Neural cell (in vitro differentiated cells): ENCODE results near the gene NCBP2L. TPM values are rescaled to one million over a fixed set of nuclear protein-coding genes. Genes with fewer than 3 reads are reported as not detected.
A peak's percentile ranks its signal among the peaks of the same experiment; 100 is the strongest.

Source experiments
- H2AFZ ChIP-seq: fragments of 200-600, 300-800 bp; sonication (generic), shearing (Covaris generic); 2 replicates; pipeline ENCODE4 v1.6.0; 2014; ENCODE audit warnings: low read depth, mild to moderate bottlenecking, antibody characterized with exemption, low read length, moderate library complexity
- H3F3A ChIP-seq: fragments of 200-600 bp; shearing (Covaris generic); 2 replicates; pipeline ENCODE4 v1.6.1; 2016; ENCODE audit warnings: mild to moderate bottlenecking, moderate library complexity, mixed read lengths, antibody characterized with exemption, low read length; ENCODE audit not compliant: insufficient read depth, poor library complexity, severe bottlenecking
- H3K27ac ChIP-seq: fragments of 200-600, 300-800 bp; sonication (generic), shearing (Covaris generic); 2 replicates; pipeline ENCODE4 v1.5.1; 2014; ENCODE audit warnings: mild to moderate bottlenecking, low read length, moderate library complexity
- H3K27me3 ChIP-seq: fragments of 300-800, 200-600 bp; sonication (generic), shearing (Covaris generic); 2 replicates; pipeline ENCODE4 v1.6.0; 2014; ENCODE audit warnings: mild to moderate bottlenecking, low read depth, low read length, moderate library complexity; ENCODE audit not compliant: insufficient read depth
- H3K36me3 ChIP-seq: fragments of 300-800, 200-600 bp; sonication (generic), shearing (Covaris generic); 2 replicates; pipeline ENCODE4 v1.5.1; 2014; ENCODE audit warnings: mild to moderate bottlenecking, antibody characterized with exemption, low read length, moderate library complexity; ENCODE audit not compliant: insufficient read depth
- H3K4me2 ChIP-seq: fragments of 300-800, 200-600 bp; sonication (generic), shearing (Covaris generic); 2 replicates; pipeline ENCODE4 v1.6.0; 2014; ENCODE audit warnings: mild to moderate bottlenecking, low read length
- H3K4me3 ChIP-seq: fragments of 300-800, 200-600 bp; sonication (generic), shearing (Covaris generic); 2 replicates; pipeline ENCODE4 v1.5.1; 2014; ENCODE audit warnings: mild to moderate bottlenecking, low read length, moderate library complexity
- H3K79me2 ChIP-seq: fragments of 200-600 bp; shearing (Covaris generic); replicated peaks from 2 replicates; pipeline ENCODE4 v1.6.0; 2014; ENCODE audit warnings: mild to moderate bottlenecking, low read length, moderate library complexity; ENCODE audit not compliant: insufficient read depth
- H3K9ac ChIP-seq: fragments of 300-800, 200-600 bp; sonication (generic), shearing (Covaris generic); 2 replicates; pipeline ENCODE4 v1.6.1; 2016; ENCODE audit warnings: mild to moderate bottlenecking, low read length, mixed read lengths
- H3K9me2 ChIP-seq: fragments of 200-600 bp; shearing (Covaris generic); 2 replicates; pipeline ENCODE4 v1.6.1; 2016; ENCODE audit warnings: mild to moderate bottlenecking, low read length, mixed read lengths; ENCODE audit not compliant: insufficient read depth
- H3K9me3 ChIP-seq: fragments of 200-600, 300-800 bp; sonication (generic), shearing (Covaris generic); 2 replicates; pipeline ENCODE4 v1.6.1; 2016; ENCODE audit warnings: mild to moderate bottlenecking, mixed run types, low read length, moderate library complexity, mixed read lengths
- H4K20me1 ChIP-seq: fragments of 200-600 bp; shearing (Covaris generic); 2 replicates; pipeline ENCODE4 v1.6.1; 2016; ENCODE audit warnings: mild to moderate bottlenecking, mixed run types; ENCODE audit not compliant: insufficient read depth
- EP300 ChIP-seq: fragments of 450-650 bp; conservative IDR thresholded peaks from 2 replicates; pipeline ENCODE4 v1.6.1; 2014; ENCODE audit warnings: antibody characterized with exemption, mild to moderate bottlenecking, moderate library complexity; ENCODE audit not compliant: poor library complexity, severe bottlenecking
- EZH2 ChIP-seq: fragments of 200-600, 300-800 bp; shearing (Covaris generic), sonication (generic); IDR thresholded peaks from 2 replicates; pipeline ENCODE4 v1.6.1; 2014; ENCODE audit warnings: antibody characterized with exemption, low read length, borderline replicate concordance, mild to moderate bottlenecking; ENCODE audit not compliant: insufficient read depth, poor library complexity, severe bottlenecking
- MXI1 ChIP-seq: fragments of 450-650 bp; conservative IDR thresholded peaks from 2 replicates; pipeline ENCODE4 v1.6.1; 2014; ENCODE audit warnings: antibody characterized with exemption, mild to moderate bottlenecking; ENCODE audit not compliant: poor library complexity, severe bottlenecking
- POLR2AphosphoS5 ChIP-seq: IDR thresholded peaks from 2 replicates; pipeline ENCODE4 v1.6.1; 2012
- RAD21 ChIP-seq: fragments of 450-650 bp; conservative IDR thresholded peaks from 2 replicates; pipeline ENCODE4 v1.6.1; 2014; ENCODE audit warnings: antibody characterized with exemption, mild to moderate bottlenecking, moderate library complexity
- SMC3 ChIP-seq: fragments of 450-650 bp; conservative IDR thresholded peaks from 2 replicates; pipeline ENCODE4 v1.6.1; 2014; ENCODE audit warnings: antibody characterized with exemption, mild to moderate bottlenecking, moderate library complexity; ENCODE audit not compliant: poor library complexity
- TAF1 ChIP-seq: IDR thresholded peaks from 2 replicates; pipeline ENCODE4 v1.6.1; 2012; ENCODE audit warnings: low read depth
- polyA plus RNA-seq: library from polyadenylated mRNA; depleted of rRNA; stranded (reverse); fragments of >200 nt; gene quantifications from 2 replicates; pipeline ENCODE4 v1.2.3, GENCODE V29; 2014
- TF ChIP-seq, protein P1 (sequence below): fragments of 450-650 bp; IDR thresholded peaks from 2 replicates; pipeline ENCODE4 v1.5.1; 2014; ENCODE audit warnings: antibody characterized with exemption, mild to moderate bottlenecking, moderate library complexity; ENCODE audit not compliant: poor library complexity, severe bottlenecking
- TF ChIP-seq, protein P2 (sequence below): IDR thresholded peaks from 2 replicates; pipeline ENCODE4 v1.6.1; 2012; ENCODE audit warnings: borderline replicate concordance

The NCBP2L gene
- polyA plus RNA-seq, 1 donor from 2014 or later: not detected

DNA sequence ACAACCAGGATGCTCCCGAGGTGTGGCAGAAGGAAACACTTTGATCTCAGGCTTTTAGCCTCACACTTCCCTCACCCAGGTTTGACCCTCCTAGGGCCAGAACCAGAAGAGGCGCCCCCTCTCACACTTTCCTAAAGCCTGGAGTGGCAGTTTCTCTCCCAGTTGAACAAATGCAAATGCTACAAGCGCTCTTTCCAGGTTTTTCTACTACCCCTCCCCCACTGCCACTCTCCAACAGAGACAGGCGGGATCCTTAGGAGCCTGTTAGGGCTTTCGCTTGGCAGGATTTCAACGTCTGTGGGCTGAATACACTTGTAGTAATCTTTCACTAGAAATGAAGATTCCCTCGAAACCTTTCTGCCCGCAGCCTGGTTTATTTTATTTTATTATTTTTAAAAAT is 4.3 kb upstream of the NCBP2L start:
- TF ChIP-seq SMC3 (no peak), POLR2AphosphoS5 (no peak), MXI1 (no peak), TAF1 (no peak), EP300 (no peak)
- TF ChIP-seq, protein P1, sequence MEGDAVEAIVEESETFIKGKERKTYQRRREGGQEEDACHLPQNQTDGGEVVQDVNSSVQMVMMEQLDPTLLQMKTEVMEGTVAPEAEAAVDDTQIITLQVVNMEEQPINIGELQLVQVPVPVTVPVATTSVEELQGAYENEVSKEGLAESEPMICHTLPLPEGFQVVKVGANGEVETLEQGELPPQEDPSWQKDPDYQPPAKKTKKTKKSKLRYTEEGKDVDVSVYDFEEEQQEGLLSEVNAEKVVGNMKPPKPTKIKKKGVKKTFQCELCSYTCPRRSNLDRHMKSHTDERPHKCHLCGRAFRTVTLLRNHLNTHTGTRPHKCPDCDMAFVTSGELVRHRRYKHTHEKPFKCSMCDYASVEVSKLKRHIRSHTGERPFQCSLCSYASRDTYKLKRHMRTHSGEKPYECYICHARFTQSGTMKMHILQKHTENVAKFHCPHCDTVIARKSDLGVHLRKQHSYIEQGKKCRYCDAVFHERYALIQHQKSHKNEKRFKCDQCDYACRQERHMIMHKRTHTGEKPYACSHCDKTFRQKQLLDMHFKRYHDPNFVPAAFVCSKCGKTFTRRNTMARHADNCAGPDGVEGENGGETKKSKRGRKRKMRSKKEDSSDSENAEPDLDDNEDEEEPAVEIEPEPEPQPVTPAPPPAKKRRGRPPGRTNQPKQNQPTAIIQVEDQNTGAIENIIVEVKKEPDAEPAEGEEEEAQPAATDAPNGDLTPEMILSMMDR: no peak
- H3K4me3 ChIP-seq: no peak overlapping the region
- H3K36me3 ChIP-seq: no peaks in the 10 kb centered on the region
- H3F3A ChIP-seq: no peaks in the 10 kb centered on the region
- no peak overlapping the region for H3K4me2 ChIP-seq
- no peak overlapping the region for H3K9ac ChIP-seq
- no peaks in the 10 kb centered on the region for H3K9me3 ChIP-seq
- H3K27me3 ChIP-seq: peaks cover 20% of the 10 kb centered on the region
- H3K79me2 ChIP-seq: no peaks in the 10 kb centered on the region
- H2AFZ ChIP-seq: no peak overlapping the region
- H4K20me1 ChIP-seq: no peaks in the 10 kb centered on the region
- no peaks in the 10 kb centered on the region for H3K9me2 ChIP-seq
- H3K27ac ChIP-seq: no peak overlapping the region

DNA sequence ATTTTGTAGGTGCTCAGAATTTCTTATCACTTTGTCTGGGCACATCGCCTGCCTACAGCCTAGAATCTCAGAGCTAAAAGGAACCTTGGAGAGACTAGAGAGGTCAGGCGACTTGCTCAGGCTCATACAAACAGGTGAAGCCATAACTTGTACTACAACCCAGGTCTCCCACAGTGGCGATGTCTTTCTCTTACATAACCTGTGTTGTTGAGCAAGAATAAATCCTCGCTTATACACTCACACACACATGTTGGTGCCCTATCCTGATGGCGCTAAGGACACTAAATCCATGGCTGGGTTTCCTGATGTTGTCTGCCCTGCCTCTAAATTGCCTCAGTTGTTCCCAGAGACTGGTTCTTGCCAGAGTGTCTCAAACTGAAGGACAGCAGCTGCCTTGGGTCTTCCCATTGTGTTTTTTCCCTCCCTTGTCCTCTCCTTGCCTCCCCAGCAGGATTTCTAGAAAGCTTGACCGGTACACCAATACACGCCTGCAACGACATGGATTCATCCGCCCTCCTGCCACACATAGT is 3.6 kb upstream of the NCBP2L start:
- Histone ChIP-seq H3K4me2 (no peak overlapping the region), H3K4me3 (no peak overlapping the region), H3K9ac (no peak overlapping the region), H3K36me3 (no peaks in the 10 kb centered on the region), H3K27ac (no peak overlapping the region), H3K27me3 (peaks cover 20% of the 10 kb centered on the region), H3K9me2 (no peaks in the 10 kb centered on the region), H2AFZ (no peak overlapping the region), H4K20me1 (no peaks in the 10 kb centered on the region), H3K79me2 (no peaks in the 10 kb centered on the region), H3F3A (no peaks in the 10 kb centered on the region), H3K9me3 (no peaks in the 10 kb centered on the region)
- TF ChIP-seq POLR2AphosphoS5: no peak

DNA sequence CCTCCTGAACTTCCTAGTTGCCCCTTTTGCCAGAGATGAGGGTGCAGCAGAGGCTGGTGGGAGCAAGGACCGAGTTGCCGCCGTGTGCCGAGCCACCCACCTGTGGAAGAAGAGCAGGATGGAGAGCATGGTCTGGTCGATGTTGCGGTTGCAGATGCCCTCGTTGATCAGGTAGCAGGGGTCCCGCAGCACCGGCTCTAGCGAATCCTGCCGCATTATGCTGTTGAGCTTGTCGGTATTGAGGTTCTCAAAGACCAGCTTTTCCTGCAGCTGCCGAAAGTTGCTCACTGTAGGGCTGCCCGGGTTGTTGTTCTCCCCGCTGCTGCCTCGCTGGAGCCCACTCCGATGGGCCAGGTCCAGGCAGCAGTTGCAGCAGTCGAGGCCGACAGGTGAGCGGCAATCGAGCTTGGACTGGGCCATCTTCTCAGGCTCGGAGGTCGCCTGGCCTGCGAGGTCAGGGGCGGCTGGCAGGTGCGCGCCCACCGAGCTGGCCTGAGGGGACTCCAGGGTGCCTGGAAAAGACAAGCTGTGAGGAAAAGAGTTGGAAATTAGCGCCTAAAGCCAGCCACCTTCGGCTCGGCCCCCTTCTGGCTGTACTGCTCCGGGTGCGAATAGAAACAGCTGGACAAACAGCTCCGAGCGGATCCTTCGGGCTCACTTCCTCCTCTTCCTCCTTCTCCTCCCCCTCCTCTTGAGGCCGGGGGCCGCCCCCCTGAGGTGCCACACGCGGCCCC is 2.4 kb upstream of the NCBP2L start:
- Histone ChIP-seq H3K9me2 (no peaks in the 10 kb centered on the region), H3K79me2 (no peaks in the 10 kb centered on the region), H3K4me3 (peak overlapping the region; percentile 68), H2AFZ (no peak overlapping the region), H4K20me1 (no peaks in the 10 kb centered on the region), H3K9me3 (no peaks in the 10 kb centered on the region), H3F3A (no peaks in the 10 kb centered on the region), H3K27me3 (peaks cover 20% of the 10 kb centered on the region), H3K36me3 (no peaks in the 10 kb centered on the region), H3K27ac (no peak overlapping the region), H3K9ac (no peak overlapping the region), H3K4me2 (no peak overlapping the region)
- TF ChIP-seq SMC3 (no peak), MXI1 (no peak), POLR2AphosphoS5 (no peak), EP300 (no peak), TAF1 (no peak), RAD21 (no peak), EZH2 (no peak)
- TF ChIP-seq, protein P2, sequence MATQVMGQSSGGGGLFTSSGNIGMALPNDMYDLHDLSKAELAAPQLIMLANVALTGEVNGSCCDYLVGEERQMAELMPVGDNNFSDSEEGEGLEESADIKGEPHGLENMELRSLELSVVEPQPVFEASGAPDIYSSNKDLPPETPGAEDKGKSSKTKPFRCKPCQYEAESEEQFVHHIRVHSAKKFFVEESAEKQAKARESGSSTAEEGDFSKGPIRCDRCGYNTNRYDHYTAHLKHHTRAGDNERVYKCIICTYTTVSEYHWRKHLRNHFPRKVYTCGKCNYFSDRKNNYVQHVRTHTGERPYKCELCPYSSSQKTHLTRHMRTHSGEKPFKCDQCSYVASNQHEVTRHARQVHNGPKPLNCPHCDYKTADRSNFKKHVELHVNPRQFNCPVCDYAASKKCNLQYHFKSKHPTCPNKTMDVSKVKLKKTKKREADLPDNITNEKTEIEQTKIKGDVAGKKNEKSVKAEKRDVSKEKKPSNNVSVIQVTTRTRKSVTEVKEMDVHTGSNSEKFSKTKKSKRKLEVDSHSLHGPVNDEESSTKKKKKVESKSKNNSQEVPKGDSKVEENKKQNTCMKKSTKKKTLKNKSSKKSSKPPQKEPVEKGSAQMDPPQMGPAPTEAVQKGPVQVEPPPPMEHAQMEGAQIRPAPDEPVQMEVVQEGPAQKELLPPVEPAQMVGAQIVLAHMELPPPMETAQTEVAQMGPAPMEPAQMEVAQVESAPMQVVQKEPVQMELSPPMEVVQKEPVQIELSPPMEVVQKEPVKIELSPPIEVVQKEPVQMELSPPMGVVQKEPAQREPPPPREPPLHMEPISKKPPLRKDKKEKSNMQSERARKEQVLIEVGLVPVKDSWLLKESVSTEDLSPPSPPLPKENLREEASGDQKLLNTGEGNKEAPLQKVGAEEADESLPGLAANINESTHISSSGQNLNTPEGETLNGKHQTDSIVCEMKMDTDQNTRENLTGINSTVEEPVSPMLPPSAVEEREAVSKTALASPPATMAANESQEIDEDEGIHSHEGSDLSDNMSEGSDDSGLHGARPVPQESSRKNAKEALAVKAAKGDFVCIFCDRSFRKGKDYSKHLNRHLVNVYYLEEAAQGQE: no peak
- TF ChIP-seq, protein P1: no peak
